ENCODE data around the gene ZNF423. TPM values are rescaled to one million over a fixed set of nuclear protein-coding genes. Genes with fewer than 3 reads are reported as not detected.

ZNF423 gene
- total RNA-seq, 1 donor from 2014 or later, result 49.8 TPM

DNA sequence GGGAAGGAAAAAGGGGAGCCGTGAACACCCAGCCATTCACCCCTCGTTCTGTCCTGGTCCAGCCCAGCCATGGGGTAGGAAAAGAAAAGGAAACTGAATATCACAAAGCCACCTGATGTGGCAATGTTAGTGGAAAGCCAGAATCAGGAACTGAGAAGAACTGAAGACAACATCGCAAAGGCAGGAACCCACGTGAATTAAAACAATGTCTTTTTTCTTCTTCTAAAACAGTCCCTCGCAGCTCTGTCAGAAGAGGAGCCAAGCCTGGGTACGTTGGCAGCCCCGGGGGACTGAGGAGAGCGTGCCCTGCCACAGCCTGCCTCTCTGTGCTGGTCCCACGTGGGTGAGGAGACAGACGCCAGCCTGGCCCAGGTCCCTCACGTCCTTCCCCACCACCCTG lies 55.0 kb downstream of the ZNF423 start:
- TF ChIP-seq, protein P1, sequence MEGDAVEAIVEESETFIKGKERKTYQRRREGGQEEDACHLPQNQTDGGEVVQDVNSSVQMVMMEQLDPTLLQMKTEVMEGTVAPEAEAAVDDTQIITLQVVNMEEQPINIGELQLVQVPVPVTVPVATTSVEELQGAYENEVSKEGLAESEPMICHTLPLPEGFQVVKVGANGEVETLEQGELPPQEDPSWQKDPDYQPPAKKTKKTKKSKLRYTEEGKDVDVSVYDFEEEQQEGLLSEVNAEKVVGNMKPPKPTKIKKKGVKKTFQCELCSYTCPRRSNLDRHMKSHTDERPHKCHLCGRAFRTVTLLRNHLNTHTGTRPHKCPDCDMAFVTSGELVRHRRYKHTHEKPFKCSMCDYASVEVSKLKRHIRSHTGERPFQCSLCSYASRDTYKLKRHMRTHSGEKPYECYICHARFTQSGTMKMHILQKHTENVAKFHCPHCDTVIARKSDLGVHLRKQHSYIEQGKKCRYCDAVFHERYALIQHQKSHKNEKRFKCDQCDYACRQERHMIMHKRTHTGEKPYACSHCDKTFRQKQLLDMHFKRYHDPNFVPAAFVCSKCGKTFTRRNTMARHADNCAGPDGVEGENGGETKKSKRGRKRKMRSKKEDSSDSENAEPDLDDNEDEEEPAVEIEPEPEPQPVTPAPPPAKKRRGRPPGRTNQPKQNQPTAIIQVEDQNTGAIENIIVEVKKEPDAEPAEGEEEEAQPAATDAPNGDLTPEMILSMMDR (IDR thresholded peaks at IDR 0.05; ENCODE audit: unreplicated experiment), result no peak
- peaks cover 2% of the 10 kb centered on the region for H3K4me1 Mint-ChIP-seq (ENCODE audit: low read depth)
- H3K9me3 Mint-ChIP-seq (ENCODE audit: low read depth), result no peaks in the 10 kb centered on the region
- H3K27ac Mint-ChIP-seq, result no peak overlapping the region
- no peak for DNase-seq (ENCODE audit: low spot score, unreplicated experiment)
- no peaks in the 10 kb centered on the region for H3K27me3 Mint-ChIP-seq
- no peaks in the 10 kb centered on the region for H3K36me3 Mint-ChIP-seq (ENCODE audit: insufficient read depth)
- no peak overlapping the region for H3K4me3 Mint-ChIP-seq (ENCODE audit: low read depth)

- Mint-ChIP-seq H3K4me3 (ENCODE audit: low read depth) (no peak overlapping the region), H3K4me1 (ENCODE audit: low read depth) (peaks cover 2% of the 10 kb centered on the region), H3K9me3 (ENCODE audit: low read depth) (no peaks in the 10 kb centered on the region), H3K27me3 (no peaks in the 10 kb centered on the region), H3K27ac (no peak overlapping the region), H3K36me3 (ENCODE audit: insufficient read depth) (no peaks in the 10 kb centered on the region)
- no peak for DNase-seq (ENCODE audit: low spot score, unreplicated experiment)
- TF ChIP-seq, protein P1 (IDR thresholded peaks at IDR 0.05; ENCODE audit: unreplicated experiment), result no peak
Measured at GRCh38 chr16:49800441-49800840, 55.5 kb downstream of the ZNF423 start.

- Mint-ChIP-seq H3K4me1 (ENCODE audit: low read depth) (peaks cover 7% of the 10 kb centered on the region), H3K4me3 (ENCODE audit: low read depth) (no peak overlapping the region), H3K27ac (no peak overlapping the region), H3K36me3 (ENCODE audit: insufficient read depth) (peaks cover 1% of the 10 kb centered on the region), H3K27me3 (no peaks in the 10 kb centered on the region), H3K9me3 (ENCODE audit: low read depth) (no peaks in the 10 kb centered on the region)
- TF ChIP-seq, protein P1 (IDR thresholded peaks at IDR 0.05; ENCODE audit: unreplicated experiment), result no peak
- DNase-seq (ENCODE audit: low spot score, unreplicated experiment), result no peak
Measured at GRCh38 chr16:49799172-49799571, 56.7 kb downstream of the ZNF423 start.

- DNase-seq (ENCODE audit: low spot score, unreplicated experiment), result no peak
Measured at GRCh38 chr16:49795513-49795912, 60.4 kb downstream of the ZNF423 start.

GRCh38 chr16:49793244-49793643 lies 62.7 kb downstream of the ZNF423 start:
- H3K4me1 Mint-ChIP-seq (ENCODE audit: low read depth), result peaks cover 10% of the 10 kb centered on the region
- TF ChIP-seq, protein P1 (IDR thresholded peaks at IDR 0.05; ENCODE audit: unreplicated experiment), result no peak
- H3K4me3 Mint-ChIP-seq (ENCODE audit: low read depth), result no peak overlapping the region
- H3K27me3 Mint-ChIP-seq, result no peaks in the 10 kb centered on the region
- DNase-seq (ENCODE audit: low spot score, unreplicated experiment), result no peak
- no peaks in the 10 kb centered on the region for H3K9me3 Mint-ChIP-seq (ENCODE audit: low read depth)
- H3K27ac Mint-ChIP-seq, result no peak overlapping the region
- H3K36me3 Mint-ChIP-seq (ENCODE audit: insufficient read depth), result peaks cover 3% of the 10 kb centered on the region

More at GRCh38 chr16:49795513-49795912, 60.4 kb downstream of the ZNF423 start:
- Mint-ChIP-seq H3K27ac (no peak overlapping the region), H3K4me3 (ENCODE audit: low read depth) (no peak overlapping the region), H3K36me3 (ENCODE audit: insufficient read depth) (peaks cover 1% of the 10 kb centered on the region), H3K27me3 (no peaks in the 10 kb centered on the region), H3K9me3 (ENCODE audit: low read depth) (no peaks in the 10 kb centered on the region), H3K4me1 (ENCODE audit: low read depth) (peaks cover 9% of the 10 kb centered on the region)
- TF ChIP-seq, protein P1 (IDR thresholded peaks at IDR 0.05; ENCODE audit: unreplicated experiment), result no peak
